Erythroblast (primary cell): ENCODE results near the gene MYRIP.

Source experiments
- DNase-seq, 2 experiments: peaks; one replicate each; lab custom pipeline; 2025; lab: John Stamatoyannopoulos, UW
- GATA1 ChIP-seq: IDR thresholded peaks from 2 replicates; pipeline ENCODE4 v1.6.1; 2011; ENCODE audit warnings: low read depth, mild to moderate bottlenecking, control low read depth, low read length, moderate library complexity
- POLR2A ChIP-seq: IDR thresholded peaks from 2 replicates; pipeline ENCODE4 v1.6.1; 2011; ENCODE audit warnings: mild to moderate bottlenecking, low read length

MYRIP gene

DNA sequence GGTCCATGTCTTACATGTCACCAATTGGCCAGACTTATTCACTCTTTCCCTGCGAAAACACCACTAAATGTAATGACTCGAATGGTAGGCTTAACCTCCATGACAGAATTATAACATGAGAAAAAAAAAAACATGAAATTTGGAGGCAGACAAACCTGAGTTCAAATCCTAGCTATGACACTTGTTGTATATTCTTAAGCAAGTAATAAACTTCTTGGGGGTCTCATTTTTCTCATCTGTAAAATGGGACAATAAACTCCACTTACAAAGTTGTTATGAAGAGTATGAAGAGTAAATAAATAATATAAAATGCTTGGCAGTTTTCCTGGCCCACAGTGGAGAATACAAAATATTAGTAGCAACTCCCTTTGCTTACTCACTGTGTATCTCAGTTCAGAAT lies 488.7 kb downstream of the MYRIP start:
- DNase-seq: no peak
- TF ChIP-seq GATA1 (no peak), POLR2A (no peak)

DNA sequence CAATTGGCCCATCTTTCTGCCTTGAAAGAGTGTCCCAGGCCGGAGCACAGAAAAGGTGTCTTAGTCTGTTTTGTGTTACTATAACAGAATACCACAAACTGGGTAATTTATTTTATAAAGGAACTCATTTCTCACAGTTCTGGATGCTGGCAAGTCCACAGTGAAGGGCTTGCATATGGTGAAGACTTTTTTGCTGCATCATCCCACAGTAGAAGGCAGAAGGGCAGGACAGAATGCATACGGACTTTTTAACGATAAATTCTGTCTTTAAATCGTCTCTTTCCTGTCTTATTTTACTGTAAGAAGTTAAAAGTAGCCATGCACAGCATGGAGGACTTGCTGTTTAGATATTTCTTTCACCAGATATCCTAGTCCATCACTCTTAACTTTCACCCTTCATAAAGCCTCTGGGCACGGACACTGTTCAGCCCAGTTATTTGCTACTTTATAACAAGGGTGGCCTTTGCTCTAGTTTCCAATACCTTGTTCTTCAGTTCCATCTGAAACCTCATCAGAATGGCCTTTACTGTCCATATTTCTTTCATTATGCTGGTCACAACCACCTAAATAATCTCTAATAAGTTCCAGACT lies 489.8 kb downstream of the MYRIP start:
- TF ChIP-seq GATA1 (no peak), POLR2A (no peak)
- no peak for DNase-seq

DNA sequence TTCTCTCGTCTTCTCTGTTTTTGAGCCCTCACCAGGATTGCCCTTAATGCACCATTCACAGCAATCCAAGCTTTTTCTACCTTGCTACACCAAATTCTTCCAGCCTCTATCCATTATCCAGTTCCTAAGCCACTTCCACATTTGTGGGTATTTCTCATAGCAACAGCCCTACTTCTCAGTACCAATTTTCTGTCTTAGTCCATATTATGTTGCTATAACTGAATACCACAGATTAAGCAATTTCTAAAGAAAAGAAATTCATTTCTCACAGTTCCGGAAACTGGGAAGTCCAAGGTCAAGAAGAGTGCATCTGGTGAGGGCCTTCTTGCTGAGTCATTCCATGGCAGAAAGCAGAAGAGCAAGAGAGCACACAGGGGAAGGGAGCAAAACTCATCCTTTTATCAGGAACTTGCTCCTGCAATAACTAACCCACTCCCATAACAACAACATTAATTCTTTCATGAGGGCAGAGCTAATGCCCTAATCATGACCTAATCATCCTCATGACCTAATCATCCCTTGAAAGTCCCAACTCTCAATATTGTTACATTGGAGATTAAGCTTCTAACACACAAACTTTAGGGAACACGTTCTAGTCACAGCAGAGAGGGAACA lies 490.4 kb downstream of the MYRIP start:
- DNase-seq: peak in 1 of 2 experiments; percentile 13
- no peak for TF ChIP-seq POLR2A
- TF ChIP-seq GATA1: no peak

DNA sequence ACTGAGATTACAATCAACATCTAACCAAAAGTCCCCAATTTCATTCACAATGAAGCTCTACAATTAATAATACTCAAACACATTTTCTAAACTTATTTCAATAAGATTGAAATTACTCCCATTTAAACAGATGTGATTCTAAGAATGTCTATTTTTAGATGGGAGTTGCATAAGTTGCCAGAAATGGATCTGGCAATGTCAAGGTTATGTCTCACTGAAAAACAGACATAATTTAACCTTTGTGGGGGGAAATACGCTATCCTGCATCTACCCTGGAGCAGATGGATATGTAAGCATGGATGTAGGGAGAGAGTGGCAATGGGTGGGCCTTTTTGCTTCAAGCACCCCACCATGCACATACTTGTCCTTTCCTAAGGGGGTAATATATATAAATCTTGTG lies 493.4 kb downstream of the MYRIP start:
- TF ChIP-seq POLR2A (no peak), GATA1 (no peak)
- no peak for DNase-seq

DNA sequence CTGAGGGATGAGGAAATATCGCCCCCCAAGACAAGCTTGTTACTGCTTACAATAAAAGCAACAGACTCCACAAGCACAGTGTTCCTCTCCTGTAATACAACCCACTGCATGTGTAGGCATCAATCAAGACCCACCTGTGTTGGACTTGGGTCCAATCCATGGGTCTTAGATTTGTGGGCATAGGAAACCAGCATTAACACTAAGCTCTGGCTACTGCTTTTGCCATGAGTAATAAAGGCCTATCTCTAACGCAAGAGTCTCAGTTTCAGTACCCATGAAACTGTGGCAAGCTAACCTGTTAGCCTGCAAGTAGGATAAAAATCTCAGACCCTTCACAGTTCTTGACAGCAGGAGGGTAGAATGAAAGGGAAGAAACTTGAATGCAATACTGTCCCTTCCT lies 494.9 kb downstream of the MYRIP start:
- no peak for DNase-seq
- TF ChIP-seq POLR2A (no peak), GATA1 (no peak)

DNA sequence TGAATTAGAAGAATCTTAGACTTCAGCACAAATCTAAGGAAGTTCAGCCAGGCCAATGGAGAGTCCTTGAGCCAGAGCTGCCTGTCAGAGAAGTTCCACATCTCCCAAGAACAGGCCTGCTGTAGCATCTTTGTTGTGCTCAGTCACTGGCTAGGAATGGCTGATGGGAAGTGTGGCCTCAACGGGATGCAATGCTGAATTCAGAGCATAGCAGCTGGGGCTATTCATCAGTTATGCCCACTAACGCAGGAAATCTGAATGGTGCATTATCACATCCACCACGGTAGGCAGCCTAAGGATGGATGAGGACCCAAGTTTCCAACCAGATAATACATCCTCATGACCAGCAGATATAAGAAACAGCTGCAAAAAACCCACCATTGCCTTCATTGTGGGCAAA lies 496.9 kb downstream of the MYRIP start:
- TF ChIP-seq GATA1 (no peak), POLR2A (no peak)
- DNase-seq: no peak

DNA sequence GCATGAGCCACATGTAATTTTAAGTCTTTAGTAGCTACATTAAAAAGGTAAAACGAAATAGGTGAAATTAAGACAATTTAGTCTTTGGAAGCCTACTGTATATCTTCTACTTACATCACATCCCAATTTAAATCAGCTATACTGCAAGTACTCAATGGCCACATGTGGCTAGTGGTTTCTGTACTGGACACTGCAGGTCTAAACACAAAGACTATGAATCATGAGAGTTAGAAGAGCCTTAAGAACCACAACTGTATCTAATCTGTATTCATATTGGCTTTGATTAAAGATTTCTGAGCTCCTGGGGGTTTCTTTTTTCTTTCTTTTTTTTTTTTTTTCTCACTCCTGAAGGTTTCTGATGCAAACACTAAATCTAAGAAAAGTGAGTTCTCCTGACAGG lies 497.8 kb downstream of the MYRIP start:
- no peak for TF ChIP-seq GATA1
- no peak for TF ChIP-seq POLR2A
- no peak for DNase-seq

DNA sequence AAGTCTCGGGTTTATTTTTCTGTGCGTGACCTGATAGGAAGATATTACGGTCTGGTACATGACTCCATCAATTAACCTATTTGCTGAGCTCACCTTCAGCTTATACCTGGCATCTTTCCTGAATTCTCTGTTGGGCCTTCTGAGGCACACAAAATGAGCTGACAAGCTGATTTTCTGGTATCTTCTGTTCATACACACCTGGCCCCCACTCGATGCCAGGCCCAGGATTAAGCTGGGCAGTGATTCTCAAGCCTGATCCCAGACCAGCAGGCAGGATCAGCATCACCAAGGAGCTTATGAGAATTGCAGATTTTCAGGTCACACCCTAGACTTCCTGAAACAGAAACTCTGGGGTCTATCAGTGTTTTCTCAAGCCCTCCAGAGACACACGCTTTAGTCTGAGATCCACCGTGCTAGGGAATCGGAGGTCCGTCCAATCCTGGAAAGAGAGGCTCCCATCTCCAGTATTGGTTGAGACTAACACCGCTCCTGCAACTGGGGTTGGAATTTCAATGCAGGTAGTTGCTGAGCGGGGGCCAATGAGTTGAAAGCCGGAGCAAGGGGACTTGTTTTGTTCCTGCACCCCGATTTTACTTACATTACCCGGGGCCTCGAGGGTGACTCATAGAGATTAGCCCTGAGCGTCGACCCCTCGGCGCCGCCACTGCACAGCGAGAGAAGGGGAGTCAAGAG lies 499.5 kb downstream of the MYRIP start:
- no peak for TF ChIP-seq GATA1
- TF ChIP-seq POLR2A: no peak
- no peak for DNase-seq

DNA sequence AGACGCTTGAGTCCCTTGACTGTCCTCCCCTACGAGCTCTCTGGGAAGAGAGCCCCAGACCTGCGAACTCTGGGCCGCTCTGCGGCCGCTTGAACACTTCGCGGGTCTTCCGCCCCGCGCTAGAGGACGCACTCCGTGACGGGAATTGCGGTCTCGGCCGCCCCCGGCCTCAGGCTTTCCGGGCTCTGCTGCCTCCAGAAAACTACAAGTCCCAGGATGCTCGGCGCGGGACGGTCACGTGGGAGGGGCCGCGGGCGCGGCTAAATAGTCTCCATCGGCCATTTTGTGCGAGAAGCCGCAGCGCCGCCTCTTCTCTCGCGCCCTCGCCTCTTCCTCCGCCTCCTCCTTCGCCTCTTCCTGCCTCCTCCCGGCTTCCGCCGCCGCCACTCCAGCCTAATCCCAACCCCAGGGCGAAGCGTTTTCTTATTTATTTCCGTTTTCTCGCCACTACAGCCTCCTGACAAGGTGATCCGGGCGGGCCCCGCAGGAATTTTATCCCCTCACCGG lies 500.1 kb downstream of the MYRIP start, which contains the start of gene EIF1B:
Gene EIF1B, plus strand, starts transcription at position 290 of the 507 bp plus-strand sequence. CDS start 235 bp downstream, outside the sequence.
- TF ChIP-seq POLR2A (peak; percentile 97), GATA1 (no peak)

More for the DNA sequence above, 500.1 kb downstream of the MYRIP start, which contains the start of gene EIF1B:
- peak; percentile 98 to 99 for DNase-seq
